GM06990 (cell line): ENCODE data around the gene EHMT1.

Experiments
- DNase-seq: peaks from one replicate; pipeline ENCODE4 v3.0.0-alpha.2; 2011; ENCODE audit not compliant: insufficient read length; ENCODE audit errors: extremely low read depth
- H3K27me3 ChIP-seq: replicated peaks from 2 replicates; pipeline ENCODE4 v1.6.0; 2011; ENCODE audit warnings: low read length; ENCODE audit not compliant: control insufficient read depth, insufficient read depth
- H3K36me3 ChIP-seq: 2 replicates; pipeline ENCODE4 v1.5.1; 2011; ENCODE audit warnings: low read length; ENCODE audit not compliant: control insufficient read depth, insufficient read depth
- H3K4me3 ChIP-seq: replicated peaks from 2 replicates; pipeline ENCODE4 v1.5.1; 2011; ENCODE audit warnings: low read depth, mild to moderate bottlenecking, control low read depth, low read length
- TF ChIP-seq, protein P1 (sequence below): IDR thresholded peaks from 2 replicates; pipeline ENCODE4 v1.5.1; 2011; ENCODE audit warnings: low read length, control low read depth, mild to moderate bottlenecking, inconsistent platforms; ENCODE audit not compliant: insufficient read depth, poor library complexity, severe bottlenecking

The EHMT1 gene

GRCh38 chr9:137786511-137786920 is 167.7 kb downstream of the EHMT1 start:
- Histone ChIP-seq H3K27me3 (no peaks in the 10 kb centered on the region), H3K4me3 (no peak overlapping the region), H3K36me3 (peaks cover 47% of the 10 kb centered on the region)
- no peak for DNase-seq
- TF ChIP-seq, protein P1, sequence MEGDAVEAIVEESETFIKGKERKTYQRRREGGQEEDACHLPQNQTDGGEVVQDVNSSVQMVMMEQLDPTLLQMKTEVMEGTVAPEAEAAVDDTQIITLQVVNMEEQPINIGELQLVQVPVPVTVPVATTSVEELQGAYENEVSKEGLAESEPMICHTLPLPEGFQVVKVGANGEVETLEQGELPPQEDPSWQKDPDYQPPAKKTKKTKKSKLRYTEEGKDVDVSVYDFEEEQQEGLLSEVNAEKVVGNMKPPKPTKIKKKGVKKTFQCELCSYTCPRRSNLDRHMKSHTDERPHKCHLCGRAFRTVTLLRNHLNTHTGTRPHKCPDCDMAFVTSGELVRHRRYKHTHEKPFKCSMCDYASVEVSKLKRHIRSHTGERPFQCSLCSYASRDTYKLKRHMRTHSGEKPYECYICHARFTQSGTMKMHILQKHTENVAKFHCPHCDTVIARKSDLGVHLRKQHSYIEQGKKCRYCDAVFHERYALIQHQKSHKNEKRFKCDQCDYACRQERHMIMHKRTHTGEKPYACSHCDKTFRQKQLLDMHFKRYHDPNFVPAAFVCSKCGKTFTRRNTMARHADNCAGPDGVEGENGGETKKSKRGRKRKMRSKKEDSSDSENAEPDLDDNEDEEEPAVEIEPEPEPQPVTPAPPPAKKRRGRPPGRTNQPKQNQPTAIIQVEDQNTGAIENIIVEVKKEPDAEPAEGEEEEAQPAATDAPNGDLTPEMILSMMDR = no peak

DNA sequence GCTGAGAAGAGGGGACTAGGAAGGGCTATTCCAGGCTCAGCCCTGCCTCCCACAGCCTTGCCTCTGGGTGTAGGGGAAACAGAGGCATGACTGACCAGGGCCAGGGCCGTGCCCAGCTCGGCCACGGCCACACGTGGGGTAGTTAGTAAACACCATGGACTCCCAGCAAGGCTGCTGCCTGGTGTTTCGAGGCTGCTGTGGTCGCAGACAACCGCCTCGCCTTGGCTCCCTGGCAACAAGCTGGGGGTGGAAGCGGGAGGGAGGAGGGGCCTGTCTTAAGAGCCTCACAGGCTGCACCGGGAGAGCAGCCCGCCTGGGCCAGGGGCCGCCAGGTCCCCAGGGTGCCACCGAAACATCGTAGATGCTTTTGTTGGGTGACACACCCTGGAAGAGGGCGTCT is 168.6 kb downstream of the EHMT1 start:
- TF ChIP-seq, protein P1 = no peak
- Histone ChIP-seq H3K4me3 (no peak overlapping the region), H3K27me3 (no peaks in the 10 kb centered on the region), H3K36me3 (peaks cover 42% of the 10 kb centered on the region)
- no peak for DNase-seq

GRCh38 chr9:137787786-137788505 is 169.1 kb downstream of the EHMT1 start:
- Histone ChIP-seq H3K27me3 (no peaks in the 10 kb centered on the region), H3K4me3 (no peak overlapping the region), H3K36me3 (peaks cover 37% of the 10 kb centered on the region)
- TF ChIP-seq, protein P1 = no peak
- DNase-seq = no peak

DNA sequence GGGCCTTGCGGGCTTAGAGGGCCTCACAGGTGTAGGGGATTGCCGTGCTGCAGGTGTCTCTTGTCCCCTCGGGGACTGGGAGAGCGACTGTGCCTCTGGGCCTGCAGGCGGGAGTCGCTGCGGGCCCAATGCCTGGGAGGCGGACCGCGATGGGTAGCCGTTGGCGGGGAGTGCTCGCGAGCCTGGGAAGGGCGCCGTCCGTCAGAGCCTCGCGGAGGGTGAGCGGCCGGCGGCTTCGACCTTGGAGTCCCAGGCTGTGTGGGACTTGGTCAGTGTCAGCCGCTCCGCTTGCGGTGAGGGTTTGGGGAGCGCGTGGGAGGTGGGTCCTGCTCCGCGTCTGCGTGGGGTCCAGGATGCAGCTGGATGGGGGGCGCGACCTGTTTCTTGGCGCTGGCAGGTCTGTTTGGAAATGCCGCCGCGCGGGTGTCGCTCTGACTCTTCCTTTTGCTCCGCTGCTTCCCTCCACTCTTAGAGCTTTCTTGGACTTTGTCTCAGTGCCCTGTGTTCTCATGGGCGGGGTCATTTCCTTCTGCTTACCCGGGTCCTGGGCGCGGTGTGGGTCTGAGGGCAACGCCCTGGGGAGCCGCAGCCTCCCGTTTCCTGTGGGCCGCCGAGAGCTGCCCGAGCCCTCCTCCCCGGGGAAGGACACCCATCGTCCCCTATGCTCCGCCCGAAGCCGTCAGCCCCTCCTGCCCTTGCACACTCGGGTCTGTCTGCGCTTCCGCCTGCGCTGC is 169.9 kb downstream of the EHMT1 start:
- Histone ChIP-seq H3K36me3 (peaks cover 40% of the 10 kb centered on the region), H3K4me3 (no peak overlapping the region), H3K27me3 (no peaks in the 10 kb centered on the region)
- TF ChIP-seq, protein P1 = no peak
- DNase-seq = no peak

GRCh38 chr9:137789295-137789895 is 170.6 kb downstream of the EHMT1 start:
- TF ChIP-seq, protein P1 = no peak
- peaks cover 39% of the 10 kb centered on the region for H3K36me3 ChIP-seq
- no peak for DNase-seq
- H3K27me3 ChIP-seq = no peaks in the 10 kb centered on the region
- H3K4me3 ChIP-seq = no peak overlapping the region
